PC-3 (cell line): ENCODE measurements around the gene GNG14. TPM values are rescaled to one million over a fixed set of nuclear protein-coding genes. Genes with fewer than 3 reads are reported as not detected.

ENCODE experiments used
- ATAC-seq: fragments of 200-7000 bp; cut with Tn5 transposase; 2 replicates; pipeline ENCODE4 v1.9.1; 2020; ENCODE audit warnings: mild to moderate bottlenecking, moderate library complexity
- BruUV-seq: library from RNA; stranded (reverse); fragments of 400-500 nt; replicated peaks from 2 replicates; lab custom pipeline; 2021; lab: Mats Ljungman, UMichigan
- CTCF ChIA-PET: fragments of 300-600 bp; sonication (Branson Sonifier 250); formaldehyde crosslinking; loops from one replicate; lab custom pipeline; 2022; ENCODE audit warnings: antibody characterized with exemption; lab: Charles Lee
- POLR2A ChIA-PET: fragments of 300-600 bp; sonication (Branson Sonifier 250); formaldehyde crosslinking; loops from one replicate; lab custom pipeline; 2022; ENCODE audit warnings: antibody characterized with exemption; ENCODE audit not compliant: unreplicated experiment; lab: Charles Lee
- DNase-seq: peaks from one replicate; pipeline ENCODE4 v3.0.0-alpha.2; 2015
- H2AFZ ChIP-seq: fragments of 300-600 bp; sonication (generic); 2 replicates; pipeline ENCODE4 v1.6.0; 2016; ENCODE audit warnings: antibody characterized with exemption, low read length
- H3F3A ChIP-seq: fragments of 300-600 bp; sonication (generic); one replicate; pipeline ENCODE4 v1.6.0; 2017; ENCODE audit warnings: antibody characterized with exemption, low read length, control low read depth, mild to moderate bottlenecking; ENCODE audit not compliant: unreplicated experiment
- H3K27ac ChIP-seq: fragments of 300-600 bp; sonication (generic); 2 replicates; pipeline ENCODE4 v1.5.1; 2016; ENCODE audit warnings: mild to moderate bottlenecking, low read length
- H3K27me3 ChIP-seq: fragments of 300-600 bp; sonication (generic); 2 replicates; pipeline ENCODE4 v1.6.1; 2016; ENCODE audit warnings: low read length, mixed read lengths
- H3K36me3 ChIP-seq: fragments of 300-600 bp; sonication (generic); 2 replicates; pipeline ENCODE4 v1.6.1; 2016; ENCODE audit warnings: low read depth, mixed run types, low read length, mixed read lengths
- H3K4me1 ChIP-seq: fragments of 300-600 bp; sonication (generic); 2 replicates; pipeline ENCODE4 v1.5.1; 2016; ENCODE audit warnings: low read length; ENCODE audit not compliant: insufficient read depth
- H3K4me2 ChIP-seq: fragments of 300-600 bp; sonication (generic); 2 replicates; pipeline ENCODE4 v1.6.0; 2016; ENCODE audit warnings: low read length
- H3K4me3 ChIP-seq: fragments of 300-600 bp; sonication (generic); 2 replicates; pipeline ENCODE4 v1.5.1; 2016; ENCODE audit warnings: mild to moderate bottlenecking, low read length, mixed read lengths
- H3K79me2 ChIP-seq: fragments of 300-600 bp; sonication (generic); 2 replicates; pipeline ENCODE4 v1.6.1; 2017; ENCODE audit warnings: low read length, mixed read lengths
- H3K9ac ChIP-seq: fragments of 300-600 bp; sonication (generic); 2 replicates; pipeline ENCODE4 v1.6.0; 2016; ENCODE audit warnings: mild to moderate bottlenecking, low read length
- H3K9me2 ChIP-seq: fragments of 300-600 bp; sonication (generic); replicated peaks from 2 replicates; pipeline ENCODE4 v1.6.1; 2016; ENCODE audit warnings: mixed run types, low read length, mixed read lengths
- H3K9me3 ChIP-seq: fragments of 300-600 bp; sonication (generic); 2 replicates; pipeline ENCODE4 v1.6.1; 2016; ENCODE audit warnings: low read length, mixed read lengths
- H4K20me1 ChIP-seq: fragments of 300-600 bp; sonication (generic); 2 replicates; pipeline ENCODE4 v1.6.1; 2016; ENCODE audit warnings: low read length, mixed read lengths
- CTCF ChIP-seq: fragments of 300-600 bp; sonication (generic); conservative IDR thresholded peaks from 2 replicates; pipeline ENCODE4 v1.5.1; 2017; ENCODE audit warnings: antibody characterized with exemption, low read depth, mild to moderate bottlenecking, low read length
- EZH2 ChIP-seq: fragments of 300-600 bp; sonication (generic); IDR thresholded peaks from one replicate; pipeline ENCODE4 v1.6.1; 2017; ENCODE audit warnings: antibody characterized with exemption, mild to moderate bottlenecking, low read length; ENCODE audit not compliant: unreplicated experiment
- EZH2phosphoT487 ChIP-seq: fragments of 300-600 bp; sonication (generic); IDR thresholded peaks from 2 replicates; pipeline ENCODE4 v1.6.1; 2018; ENCODE audit warnings: mild to moderate bottlenecking, antibody characterized with exemption, low read length, borderline replicate concordance
- intact Hi-C: fragments of 100-400 bp; cut with micrococcal nuclease; formaldehyde crosslinking; loops from 2 replicates; pipeline ENCODE4 v1.9.0; 2023
- total RNA-seq: library from RNA; depleted of rRNA; stranded (reverse); fragments of >200 nt; gene quantifications from 2 replicates; pipeline ENCODE4 v1.2.3, GENCODE V29; 2014

GNG14 gene
- total RNA-seq, 1 experiment from 2014 or later, result not detected

- DNase-seq, result peak; percentile 64
- Histone ChIP-seq H3K79me2 (no peaks in the 10 kb centered on the region), H3K4me1 (no peaks in the 10 kb centered on the region), H3K27me3 (no peaks in the 10 kb centered on the region), H3K4me3 (no peak overlapping the region), H3K9me2 (no peaks in the 10 kb centered on the region), H3K9ac (no peak overlapping the region), H3K4me2 (no peak overlapping the region), H4K20me1 (no peaks in the 10 kb centered on the region), H3K9me3 (no peaks in the 10 kb centered on the region), H2AFZ (peak overlapping the region; percentile 12; the same call in 1 of the 2 replicates), H3F3A (no peaks in the 10 kb centered on the region), H3K27ac (no peak overlapping the region), H3K36me3 (no peaks in the 10 kb centered on the region)
- POLR2A ChIA-PET, result interaction anchor here (0.6 kb wide), 1 partner anchor 1497 kb away, joined by 3 read pairs; no protein-coding TSS in a partner anchor
- peak; percentile 83 for TF ChIP-seq CTCF
- no peak for TF ChIP-seq EZH2phosphoT487
- CTCF ChIA-PET, result interaction anchor here (0.6 kb wide), 1 partner anchor 29 kb away, joined by 3 read pairs; the partner anchor contains the start of genes ZNF490 and ZNF791
- intact Hi-C loops, result no loop called here
- no TSS peak for BruUV-seq
- peak; percentile 81 for ATAC-seq
These were observed 47.7 kb upstream of the GNG14 start for GRCh38 chr19:12639901-12640613.

GRCh38 chr19:12641456-12641855 lies 46.3 kb upstream of the GNG14 start:
- H3K9me2 ChIP-seq, result no peaks in the 10 kb centered on the region
- H3K27ac ChIP-seq, result no peak overlapping the region
- H3K4me1 ChIP-seq, result no peaks in the 10 kb centered on the region
- intact Hi-C loops, result no loop called here
- no TSS peak for BruUV-seq
- H3K4me2 ChIP-seq, result no peak overlapping the region
- no peaks in the 10 kb centered on the region for H4K20me1 ChIP-seq
- H3K9ac ChIP-seq, result no peak overlapping the region
- no peaks in the 10 kb centered on the region for H3K27me3 ChIP-seq
- no peak for TF ChIP-seq CTCF
- no peak for TF ChIP-seq EZH2phosphoT487
- TF ChIP-seq EZH2, result no peak
- H3K9me3 ChIP-seq, result no peaks in the 10 kb centered on the region
- no peaks in the 10 kb centered on the region for H3K36me3 ChIP-seq
- ATAC-seq (no peak), DNase-seq (no peak)
- ChIA-PET POLR2A (no interaction called here), CTCF (no interaction called here)
- no peaks in the 10 kb centered on the region for H3F3A ChIP-seq
- H2AFZ ChIP-seq, result no peak overlapping the region
- no peaks in the 10 kb centered on the region for H3K79me2 ChIP-seq
- no peak overlapping the region for H3K4me3 ChIP-seq

- CTCF ChIA-PET, result no interaction called here
These were observed 45.3 kb upstream of the GNG14 start for GRCh38 chr19:12642506-12642905.

More at GRCh38 chr19:12642506-12642905, 45.3 kb upstream of the GNG14 start:
- Histone ChIP-seq H3K9me3 (no peaks in the 10 kb centered on the region), H3K9ac (no peak overlapping the region), H3K79me2 (no peaks in the 10 kb centered on the region), H2AFZ (no peak overlapping the region), H3F3A (no peaks in the 10 kb centered on the region), H3K9me2 (no peaks in the 10 kb centered on the region), H3K4me1 (no peaks in the 10 kb centered on the region), H4K20me1 (no peaks in the 10 kb centered on the region), H3K36me3 (no peaks in the 10 kb centered on the region), H3K4me3 (no peak overlapping the region), H3K4me2 (no peak overlapping the region), H3K27me3 (no peaks in the 10 kb centered on the region), H3K27ac (no peak overlapping the region)
- intact Hi-C loops, result no loop called here
- no peak for DNase-seq
- BruUV-seq, result no TSS peak
- POLR2A ChIA-PET, result no interaction called here
- TF ChIP-seq EZH2phosphoT487 (no peak), EZH2 (no peak), CTCF (no peak)
- ATAC-seq, result no peak
